Muscle of leg (tissue), 11 donors: ENCODE measurements around the gene TRAF5. TPM values are rescaled to one million over a fixed set of nuclear protein-coding genes. Genes with fewer than 3 reads are reported as not detected.
"Not testable (repeated sequence)": the region's sequence is repeated elsewhere in the genome, so short reads cannot be mapped to it uniquely, and the experiment has no call there.

Source experiments
- DNase-seq: peaks from one replicate; pipeline ENCODE4 v3.0.0; 2013
- H3K27ac ChIP-seq: one replicate; pipeline ENCODE4 v1.5.1; 2013; ENCODE audit warnings: mild to moderate bottlenecking, low read length, control low read depth
- H3K27me3 ChIP-seq: one replicate; pipeline ENCODE4 v1.6.1; 2013; ENCODE audit warnings: low read length; ENCODE audit not compliant: control insufficient read depth, insufficient read depth
- H3K36me3 ChIP-seq: one replicate; pipeline ENCODE4 v1.6.1; 2013; ENCODE audit warnings: low read length; ENCODE audit not compliant: control insufficient read depth, insufficient read depth
- H3K4me1 ChIP-seq: one replicate; pipeline ENCODE4 v1.6.1; 2013; ENCODE audit warnings: low read length; ENCODE audit not compliant: control insufficient read depth, insufficient read depth
- H3K4me3 ChIP-seq: one replicate; pipeline ENCODE4 v1.5.1; 2013; ENCODE audit warnings: low read length, control low read depth
- H3K9me3 ChIP-seq: replicated peaks from 2 replicates; pipeline ENCODE4 v1.6.1; 2013; ENCODE audit warnings: low read depth, low read length; ENCODE audit not compliant: control insufficient read depth
- WGBS: methylation state at CpG from one replicate; pipeline ENCODE4 v1.1.5; 2013; ENCODE audit warnings: missing lambda C conversion rate; ENCODE audit not compliant: insufficient coverage; 5-methylcytosine and 5-hydroxymethylcytosine counted together
- polyA plus RNA-seq, 8 donors: library from polyadenylated mRNA; unstranded; fragments of 120-200 nt; gene quantifications; one replicate each; pipeline versions ENCODE4 v1.2.1 to v1.2.3, GENCODE V29; 2013; ENCODE audit warnings: inconsistent platforms in 1 of 8, low replicate concordance in 1 of 8; ENCODE audit not compliant: insufficient read length in 8 of 8, insufficient read depth in 1 of 8
- total RNA-seq: library from RNA; stranded (reverse); fragments of 120-200 nt; gene quantifications from one replicate; pipeline ENCODE4 v1.2.4, GENCODE V29; 2013

TRAF5 gene
- total and polyA plus RNA-seq, 9 donors, result 14.7 to 34.9 (median 19.5) TPM

DNA sequence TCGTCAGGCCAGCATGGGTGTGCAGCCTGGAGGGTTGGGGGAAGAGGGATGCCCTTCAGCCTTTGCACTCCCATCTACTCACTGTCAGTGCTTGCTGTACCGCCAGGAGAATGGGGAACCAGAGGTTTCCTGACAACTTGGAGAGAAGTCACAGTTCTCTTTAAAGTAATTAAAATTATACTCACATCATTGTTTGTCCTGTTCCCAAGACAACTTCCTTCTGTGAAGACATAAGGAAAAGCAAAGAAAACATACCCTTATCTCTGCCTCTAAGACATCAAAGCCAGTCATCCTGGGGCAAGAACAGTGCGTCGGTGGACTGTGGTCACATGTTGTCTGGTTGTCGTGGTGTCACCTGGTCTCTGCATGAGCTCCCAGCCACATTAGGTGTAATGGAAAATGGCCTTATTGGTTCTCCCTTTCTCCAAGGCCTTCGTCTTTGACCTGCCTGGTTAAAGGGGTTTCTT is 17.6 kb downstream of the TRAF5 start:
- H3K27ac ChIP-seq, result no peak overlapping the region
- peaks cover 4% of the 10 kb centered on the region for H3K36me3 ChIP-seq
- H3K4me3 ChIP-seq, result no peak overlapping the region
- DNase-seq, result no peak
- H3K4me1 ChIP-seq, result peaks cover 13% of the 10 kb centered on the region
- WGBS, result 87% methylated on average over 3 of the region's 6 CpGs
- H3K27me3 ChIP-seq, result no peaks in the 10 kb centered on the region
- no peaks in the 10 kb centered on the region for H3K9me3 ChIP-seq

DNA sequence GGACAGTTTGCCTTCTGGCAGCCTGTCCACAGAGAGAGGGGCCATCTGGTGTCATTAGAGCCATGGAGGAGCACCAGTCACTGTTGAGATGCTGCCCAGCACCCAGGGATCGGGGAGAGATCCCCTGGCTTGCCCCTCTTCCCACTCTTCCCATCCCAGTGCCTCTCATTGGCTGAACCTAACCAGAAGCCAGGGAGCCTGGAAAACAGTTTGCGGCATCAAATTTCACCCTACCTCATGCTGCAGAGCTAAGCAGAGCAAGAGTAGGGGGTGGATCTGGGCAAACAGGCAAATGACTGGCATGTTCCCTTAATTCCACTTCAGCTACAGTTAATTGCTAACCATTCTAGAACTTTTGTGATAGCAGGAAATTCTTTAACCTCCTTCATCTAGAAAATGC is 19.1 kb downstream of the TRAF5 start:
- no CpG with 5 or more reads among the region's 2 CpGs for WGBS
- no peak for DNase-seq
- peaks cover 4% of the 10 kb centered on the region for H3K36me3 ChIP-seq
- H3K27me3 ChIP-seq, result no peaks in the 10 kb centered on the region
- no peak overlapping the region for H3K27ac ChIP-seq
- H3K4me1 ChIP-seq, result peaks cover 3% of the 10 kb centered on the region
- H3K9me3 ChIP-seq, result no peaks in the 10 kb centered on the region
- no peak overlapping the region for H3K4me3 ChIP-seq

- H3K4me3 ChIP-seq, result no peak overlapping the region
- no peak overlapping the region for H3K27ac ChIP-seq
- H3K36me3 ChIP-seq, result peaks cover 4% of the 10 kb centered on the region
- H3K9me3 ChIP-seq, result peaks cover 4% of the 10 kb centered on the region
- no peak for DNase-seq
- H3K4me1 ChIP-seq, result no peaks in the 10 kb centered on the region
- WGBS, result no CpG with 5 or more reads among the region's 4 CpGs
- no peaks in the 10 kb centered on the region for H3K27me3 ChIP-seq
These were observed 20.6 kb downstream of the TRAF5 start for GRCh38 chr1:211347077-211347844.

GRCh38 chr1:211348547-211348946 is 21.9 kb downstream of the TRAF5 start:
- peaks cover 10% of the 10 kb centered on the region for H3K36me3 ChIP-seq
- peak; percentile 16 for DNase-seq
- no peaks in the 10 kb centered on the region for H3K27me3 ChIP-seq
- peaks cover 6% of the 10 kb centered on the region for H3K9me3 ChIP-seq
- H3K27ac ChIP-seq, result no peak overlapping the region
- H3K4me3 ChIP-seq, result no peak overlapping the region
- H3K4me1 ChIP-seq, result no peaks in the 10 kb centered on the region

GRCh38 chr1:211349741-211350140 is 23.1 kb downstream of the TRAF5 start:
- Histone ChIP-seq H3K9me3 (peaks cover 6% of the 10 kb centered on the region), H3K27ac (no peak overlapping the region), H3K36me3 (peaks cover 15% of the 10 kb centered on the region), H3K4me3 (no peak overlapping the region), H3K27me3 (no peaks in the 10 kb centered on the region), H3K4me1 (no peaks in the 10 kb centered on the region)
- DNase-seq, result no peak
- 92% methylated on average over 2 of the region's 2 CpGs for WGBS

- 100% methylated on average over 1 of the region's 3 CpGs for WGBS
- H3K27ac ChIP-seq, H3K4me1 ChIP-seq, H3K4me3 ChIP-seq, DNase-seq, H3K9me3 ChIP-seq, H3K27me3 ChIP-seq: not testable (repeated sequence)
- peaks cover 24% of the 10 kb centered on the region for H3K36me3 ChIP-seq
These were observed 25.4 kb downstream of the TRAF5 start for GRCh38 chr1:211352055-211352454.

- Histone ChIP-seq H3K4me3 (no peak overlapping the region), H3K4me1 (no peaks in the 10 kb centered on the region), H3K27ac (no peak overlapping the region), H3K36me3 (peaks cover 24% of the 10 kb centered on the region), H3K9me3 (peaks cover 6% of the 10 kb centered on the region), H3K27me3 (no peaks in the 10 kb centered on the region)
- no peak for DNase-seq
- 100% methylated on average over 1 of the region's 2 CpGs for WGBS
These were observed 25.8 kb downstream of the TRAF5 start for GRCh38 chr1:211352465-211352864.

DNA sequence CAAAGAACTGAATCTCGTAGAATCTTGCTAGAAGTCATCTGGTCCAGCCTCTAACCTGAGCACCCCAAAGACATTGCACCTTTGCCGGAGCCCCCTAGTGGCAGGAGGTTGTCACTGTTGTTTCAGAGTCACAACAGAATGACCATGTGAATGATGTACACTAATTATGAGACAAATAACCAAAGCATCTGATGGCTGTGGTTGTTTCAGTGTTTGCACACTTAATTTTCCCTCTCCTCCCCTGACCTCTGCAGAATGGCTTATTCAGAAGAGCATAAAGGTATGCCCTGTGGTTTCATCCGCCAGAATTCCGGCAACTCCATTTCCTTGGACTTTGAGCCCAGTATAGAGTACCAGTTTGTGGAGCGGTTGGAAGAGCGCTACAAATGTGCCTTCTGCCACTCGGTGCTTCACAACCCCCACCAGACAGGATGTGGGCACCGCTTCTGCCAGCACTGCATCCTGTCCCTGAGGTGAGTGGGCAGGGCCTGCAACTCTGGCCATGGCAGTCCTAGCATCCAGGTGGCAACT is 26.4 kb downstream of the TRAF5 start:
- DNase-seq, result no peak
- Histone ChIP-seq H3K4me3 (no peak overlapping the region), H3K27me3 (no peaks in the 10 kb centered on the region), H3K27ac (no peak overlapping the region), H3K4me1 (no peaks in the 10 kb centered on the region), H3K9me3 (peaks cover 6% of the 10 kb centered on the region), H3K36me3 (peaks cover 23% of the 10 kb centered on the region)
- 84% methylated on average over 7 of the region's 8 CpGs for WGBS

GRCh38 chr1:211353562-211354212 is 27.1 kb downstream of the TRAF5 start:
- Histone ChIP-seq H3K27me3 (no peaks in the 10 kb centered on the region), H3K27ac (no peak overlapping the region), H3K4me3 (no peak overlapping the region), H3K4me1 (no peaks in the 10 kb centered on the region), H3K36me3 (peaks cover 23% of the 10 kb centered on the region), H3K9me3 (peaks cover 6% of the 10 kb centered on the region)
- 0% methylated on average over 1 of the region's 1 CpG for WGBS
- DNase-seq, result no peak

DNA sequence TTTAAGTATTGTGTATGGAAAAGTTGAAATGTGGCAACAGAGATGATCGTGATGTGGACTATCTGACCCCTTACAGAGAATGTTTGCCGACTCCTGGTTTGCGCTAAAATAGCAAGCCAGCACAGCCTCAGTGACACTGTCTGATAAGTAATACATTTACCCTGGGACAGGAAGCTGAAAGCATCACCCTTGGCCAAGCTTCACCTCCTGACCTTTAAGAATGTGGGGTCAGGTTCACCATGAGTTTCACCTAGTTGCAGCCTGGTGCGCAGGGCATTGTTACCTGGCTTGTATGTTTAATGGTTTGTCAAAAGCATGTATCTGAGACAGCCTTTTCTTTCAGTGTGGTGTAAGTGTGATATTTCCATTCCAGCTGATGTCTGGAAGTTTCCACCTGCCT is 29.2 kb downstream of the TRAF5 start:
- Histone ChIP-seq H3K36me3 (peaks cover 37% of the 10 kb centered on the region), H3K4me3 (no peak overlapping the region), H3K9me3 (peaks cover 6% of the 10 kb centered on the region)

More for the DNA sequence above, 29.2 kb downstream of the TRAF5 start:
- Histone ChIP-seq H3K27ac (no peak overlapping the region), H3K27me3 (no peaks in the 10 kb centered on the region), H3K4me1 (no peaks in the 10 kb centered on the region)
- no peak for DNase-seq
- 96% methylated on average over 3 of the region's 4 CpGs for WGBS
